ENCODE measurements around the gene ARMC5. TPM values are rescaled to one million over a fixed set of nuclear protein-coding genes. Genes with fewer than 3 reads are reported as not detected.
"Not testable (repeated sequence)": the region's sequence is repeated elsewhere in the genome, so short reads cannot be mapped to it uniquely, and the experiment has no call there.

Gene ARMC5
- total RNA-seq, 4 donors from 2014 or later = 6.6 to 11.6 (median 9.1) TPM

DNA sequence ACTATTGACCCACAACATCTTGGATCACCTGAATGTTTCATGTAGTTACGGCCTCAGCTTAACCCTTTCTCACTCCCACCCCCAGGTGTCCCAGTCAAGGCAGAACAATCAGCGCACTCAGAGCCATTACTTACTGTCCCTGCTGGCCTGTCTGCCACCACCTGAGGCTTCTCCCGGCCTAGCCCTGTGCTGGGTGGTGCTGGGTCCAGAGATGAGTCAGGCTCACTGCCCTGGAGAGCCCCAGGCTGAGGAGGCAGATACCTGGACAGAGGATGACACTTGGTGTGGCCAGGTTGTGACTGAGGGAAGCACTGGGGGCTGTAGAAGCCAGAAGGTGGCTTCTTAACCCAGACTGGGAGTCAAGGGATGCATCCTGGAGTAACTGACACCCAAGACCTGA, 19.7 kb downstream of the ARMC5 start:
- H3K9me3 ChIP-seq = no peaks in the 10 kb centered on the region
- H3K4me3 ChIP-seq = no peak overlapping the region
- 73 to 92% methylated on average over 3 of the region's 3 CpGs for WGBS, 2 donors
- H3K27me3 ChIP-seq = no peaks in the 10 kb centered on the region
- DNase-seq (ENCODE audit: low spot score in 2 of 2) = no peak
- TF ChIP-seq, protein P1, sequence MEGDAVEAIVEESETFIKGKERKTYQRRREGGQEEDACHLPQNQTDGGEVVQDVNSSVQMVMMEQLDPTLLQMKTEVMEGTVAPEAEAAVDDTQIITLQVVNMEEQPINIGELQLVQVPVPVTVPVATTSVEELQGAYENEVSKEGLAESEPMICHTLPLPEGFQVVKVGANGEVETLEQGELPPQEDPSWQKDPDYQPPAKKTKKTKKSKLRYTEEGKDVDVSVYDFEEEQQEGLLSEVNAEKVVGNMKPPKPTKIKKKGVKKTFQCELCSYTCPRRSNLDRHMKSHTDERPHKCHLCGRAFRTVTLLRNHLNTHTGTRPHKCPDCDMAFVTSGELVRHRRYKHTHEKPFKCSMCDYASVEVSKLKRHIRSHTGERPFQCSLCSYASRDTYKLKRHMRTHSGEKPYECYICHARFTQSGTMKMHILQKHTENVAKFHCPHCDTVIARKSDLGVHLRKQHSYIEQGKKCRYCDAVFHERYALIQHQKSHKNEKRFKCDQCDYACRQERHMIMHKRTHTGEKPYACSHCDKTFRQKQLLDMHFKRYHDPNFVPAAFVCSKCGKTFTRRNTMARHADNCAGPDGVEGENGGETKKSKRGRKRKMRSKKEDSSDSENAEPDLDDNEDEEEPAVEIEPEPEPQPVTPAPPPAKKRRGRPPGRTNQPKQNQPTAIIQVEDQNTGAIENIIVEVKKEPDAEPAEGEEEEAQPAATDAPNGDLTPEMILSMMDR (IDR thresholded peaks at IDR 0.05) = no peak
- no peak for TF ChIP-seq POLR2A (IDR thresholded peaks at IDR 0.05)
- no peak for TF ChIP-seq EP300 (IDR thresholded peaks at IDR 0.05)
- H3K36me3 ChIP-seq = peaks cover 0 to 55% (median 4%) of the 10 kb centered on the region in 3 donors
- peaks cover 0 to 30% (median 0%) of the 10 kb centered on the region in 4 donors for H3K4me1 ChIP-seq
- no peak overlapping the region for H3K27ac ChIP-seq

DNA sequence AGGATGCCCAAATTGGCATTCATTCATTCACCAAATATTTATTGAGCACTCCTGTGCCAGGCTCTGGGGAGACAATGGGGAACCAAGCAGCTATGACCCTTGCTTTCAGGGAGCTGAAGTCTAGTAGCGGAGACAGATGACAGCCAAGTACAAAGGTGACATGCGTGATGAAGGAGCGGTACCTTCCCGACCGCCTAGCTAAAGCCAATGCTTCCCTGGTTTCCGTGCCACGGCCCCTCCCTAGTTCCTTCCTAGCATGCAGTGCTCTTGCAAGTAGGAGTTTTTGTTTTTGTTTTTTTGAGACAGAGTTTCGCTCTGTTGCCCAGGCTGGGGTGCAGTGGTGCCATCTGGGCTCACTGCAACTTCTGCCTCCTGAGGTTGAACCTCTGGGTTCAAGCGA, 20.4 kb downstream of the ARMC5 start:
- no peak overlapping the region for H3K4me3 ChIP-seq
- 83 to 84% methylated on average over 9 of the region's 9 CpGs for WGBS, 2 donors
- DNase-seq (ENCODE audit: low spot score in 2 of 2) = no peak
- H3K27me3 ChIP-seq = no peaks in the 10 kb centered on the region
- peaks cover 0 to 47% (median 4%) of the 10 kb centered on the region in 3 donors for H3K36me3 ChIP-seq
- H3K4me1 ChIP-seq = peaks cover 0 to 30% (median 0%) of the 10 kb centered on the region in 4 donors
- H3K27ac ChIP-seq = no peak overlapping the region
- TF ChIP-seq EP300 (IDR thresholded peaks at IDR 0.05) = no peak
- no peak for TF ChIP-seq POLR2A (IDR thresholded peaks at IDR 0.05)
- TF ChIP-seq, protein P1 (IDR thresholded peaks at IDR 0.05) = no peak
- H3K9me3 ChIP-seq = no peaks in the 10 kb centered on the region

DNA sequence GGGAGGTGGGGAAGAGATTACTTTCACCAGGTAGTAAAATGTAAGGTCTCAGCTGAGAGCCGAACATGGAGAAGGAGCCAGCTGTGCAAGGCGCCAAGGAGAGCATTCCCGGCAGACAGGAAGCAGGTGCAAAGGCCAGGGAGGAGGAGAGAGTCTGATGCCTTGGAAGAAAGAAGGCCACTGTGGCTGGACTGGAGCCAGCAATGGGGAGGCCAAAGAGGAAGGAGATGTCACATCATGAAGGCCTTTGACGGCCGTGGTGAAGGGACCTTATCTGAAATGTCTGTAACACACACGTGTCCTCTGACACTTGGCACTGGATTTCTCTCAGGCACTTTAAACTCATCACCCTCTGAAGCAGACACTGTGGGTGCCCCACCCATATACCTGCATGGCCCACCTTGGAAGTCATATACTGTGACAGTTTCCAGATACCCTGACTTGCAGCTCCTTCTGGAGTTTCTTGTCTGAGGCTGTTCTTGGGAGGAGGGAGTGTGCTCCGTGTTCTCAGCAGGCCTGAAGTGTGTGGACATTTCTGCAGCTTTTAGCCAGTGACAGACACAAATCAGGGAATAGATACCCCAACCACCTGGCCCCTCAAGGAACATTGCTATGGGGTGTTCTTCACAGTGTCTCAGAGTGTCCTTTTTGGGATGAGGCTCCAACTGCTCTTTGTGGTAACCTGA, 21.7 kb downstream of the ARMC5 start:
- TF ChIP-seq, protein P1 (IDR thresholded peaks at IDR 0.05) = no peak
- TF ChIP-seq POLR2A (IDR thresholded peaks at IDR 0.05) (no peak), EP300 (IDR thresholded peaks at IDR 0.05) (no peak)
- H3K27ac ChIP-seq = no peak overlapping the region

DNA sequence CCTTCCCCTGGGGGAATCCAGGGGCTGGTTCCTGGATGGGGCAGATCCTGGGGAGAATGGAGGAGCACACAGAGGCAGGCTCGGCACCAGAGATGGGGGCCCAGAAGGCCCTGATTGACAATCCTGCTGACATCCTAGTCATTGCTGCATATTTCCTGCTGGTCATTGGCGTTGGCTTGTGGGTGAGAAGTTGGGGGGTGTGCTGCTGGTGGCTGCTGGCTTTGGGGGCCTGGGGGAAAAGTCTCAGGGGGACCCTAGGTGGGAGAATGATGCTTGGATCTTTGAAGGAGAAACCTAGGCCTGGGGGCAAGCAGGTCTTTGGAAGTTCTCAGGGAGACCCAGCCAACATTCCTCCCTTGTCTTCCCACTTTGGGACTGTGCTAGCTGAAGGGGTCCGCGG, 23.8 kb downstream of the ARMC5 start, which contains the start of gene SLC5A2:
Gene SLC5A2 (plus strand): TSS at position 43 of the 400 bp plus-strand sequence. CDS start 14 bp downstream, at position 57.
- 80 to 96% methylated on average over 4 of the region's 4 CpGs for WGBS, 2 donors
- peaks cover 0 to 14% (median 0%) of the 10 kb centered on the region in 3 donors for H3K36me3 ChIP-seq
- no peaks in the 10 kb centered on the region for H3K9me3 ChIP-seq
- no peak for DNase-seq (ENCODE audit: low spot score in 2 of 2)
- TF ChIP-seq POLR2A (IDR thresholded peaks at IDR 0.05) = no peak
- TF ChIP-seq EP300 (IDR thresholded peaks at IDR 0.05) = no peak
- TF ChIP-seq, protein P1 (IDR thresholded peaks at IDR 0.05) = no peak
- no peak within 1 kb of the TSS for H3K4me3 ChIP-seq
- H3K27ac ChIP-seq = no peak within 1 kb of the TSS
- peaks cover 0 to 26% (median 12%) of the 10 kb centered on the region in 4 donors for H3K4me1 ChIP-seq
- no peaks in the 10 kb centered on the region for H3K27me3 ChIP-seq

More for the DNA sequence above, 21.7 kb downstream of the ARMC5 start:
- no peak for DNase-seq (ENCODE audit: low spot score in 2 of 2)
- H3K9me3 ChIP-seq = no peaks in the 10 kb centered on the region
- no peak overlapping the region for H3K4me3 ChIP-seq
- 36% methylated on average over 7 of the region's 7 CpGs for WGBS, 2 donors
- H3K4me1 ChIP-seq = peaks cover 0 to 26% (median 0%) of the 10 kb centered on the region in 4 donors
- H3K36me3 ChIP-seq = peaks cover 0 to 35% (median 0%) of the 10 kb centered on the region in 3 donors
- H3K27me3 ChIP-seq = no peaks in the 10 kb centered on the region

DNA sequence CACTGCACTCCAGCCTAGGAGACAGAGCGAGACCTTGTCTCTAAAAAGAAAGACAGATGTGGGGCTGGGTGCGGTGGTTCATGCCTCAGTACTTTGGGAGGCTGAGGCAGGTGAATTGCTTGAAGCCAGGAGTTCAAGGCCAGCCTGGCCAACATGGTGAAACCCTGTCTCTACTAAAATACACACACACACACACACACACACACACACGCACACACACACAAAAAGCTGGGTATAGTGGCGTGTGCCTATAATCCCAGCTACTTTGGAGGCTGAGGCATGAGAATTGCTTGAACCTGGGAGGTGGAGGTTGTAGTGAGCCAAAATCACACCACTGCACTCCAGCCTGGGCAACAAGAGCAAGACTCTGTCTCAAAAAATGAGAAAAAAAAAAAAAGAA, 24.7 kb downstream of the ARMC5 start:
- not testable (repeated sequence) for H3K27me3 ChIP-seq; DNase-seq (ENCODE audit: low spot score in 2 of 2); H3K9me3 ChIP-seq; H3K36me3 ChIP-seq; H3K27ac ChIP-seq; H3K4me3 ChIP-seq
- WGBS, 2 donors = 93 to 95% methylated on average over 4 of the region's 4 CpGs
- H3K4me1 ChIP-seq = peaks cover 0 to 36% (median 16%) of the 10 kb centered on the region in 4 donors
